GM21717 (cell line): ENCODE data around the gene STARD8.
"Not testable (repeated sequence)": the region's sequence is repeated elsewhere in the genome, so short reads cannot be mapped to it uniquely, and the experiment has no call there.

Experiments used
- ATAC-seq: cut with Tn5 transposase; IDR thresholded peaks from one replicate; pipeline ENCODE4 v1.9.1; 2021; ENCODE audit warnings: mild to moderate bottlenecking, moderate library complexity; ENCODE audit not compliant: unreplicated experiment

Gene STARD8

DNA sequence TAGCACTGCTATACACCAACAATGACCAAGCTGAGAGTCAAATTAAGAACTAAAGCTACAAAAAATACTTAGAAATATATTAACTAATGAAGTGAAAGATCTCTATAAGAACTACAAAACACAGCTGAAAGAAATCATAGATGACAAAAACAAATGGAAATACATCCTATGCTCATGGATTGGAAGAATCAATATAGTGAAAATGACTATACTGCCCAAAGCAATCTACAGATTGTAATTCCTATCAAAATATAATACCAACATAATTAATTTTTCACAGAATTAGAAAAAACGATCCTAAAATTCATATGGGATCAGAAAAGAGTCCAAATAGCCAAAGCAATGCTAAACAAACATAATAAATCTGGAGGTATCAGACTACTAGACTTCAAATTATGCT lies 87.8 kb downstream of the STARD8 start:
- ATAC-seq, result no peak

- ATAC-seq, result not testable (repeated sequence)
Measured at GRCh38 chrX:68741864-68742263, 94.4 kb downstream of the STARD8 start.

DNA sequence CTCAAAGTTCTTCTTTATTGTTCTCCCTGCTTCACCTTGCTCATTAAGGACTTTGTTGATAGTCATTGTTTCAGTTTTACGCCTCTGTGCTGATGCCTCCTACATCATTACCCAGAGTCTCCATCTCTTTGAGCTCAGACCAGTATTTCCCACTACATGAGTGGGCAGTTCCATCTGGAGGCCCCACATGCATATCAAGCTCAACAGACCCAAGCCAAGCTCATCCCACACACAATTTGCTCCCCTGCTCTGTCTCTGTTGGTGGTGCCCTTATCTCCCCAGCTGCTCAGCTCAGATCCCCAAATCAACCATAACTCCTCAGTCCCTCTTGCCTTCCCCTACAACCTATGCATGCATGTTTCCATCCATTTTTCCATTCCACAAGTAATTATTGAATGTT lies 96.3 kb downstream of the STARD8 start:
- ATAC-seq, result no peak

DNA sequence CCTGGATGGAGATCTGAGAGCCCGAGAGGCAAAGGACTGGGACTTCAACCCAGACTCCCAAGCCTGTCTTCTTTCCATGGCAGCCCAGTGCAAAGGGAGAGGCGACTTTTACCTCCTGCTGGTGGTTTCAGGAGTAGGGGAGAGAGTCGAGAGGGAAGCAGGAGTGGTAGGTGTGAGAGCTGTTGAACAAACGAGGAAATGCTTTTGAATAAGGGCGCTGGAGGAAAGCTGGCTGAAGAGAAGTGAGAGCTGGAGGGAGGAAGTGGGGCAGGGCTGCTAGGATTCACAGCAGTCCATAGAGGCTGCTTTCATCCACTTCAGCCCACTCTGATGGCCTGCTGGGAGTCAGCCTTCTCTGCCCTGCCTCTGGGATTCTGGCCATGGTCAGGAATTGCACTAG lies 99.5 kb downstream of the STARD8 start:
- no peak for ATAC-seq

GRCh38 chrX:68748030-68748429 lies 100.6 kb downstream of the STARD8 start:
- no peak for ATAC-seq

DNA sequence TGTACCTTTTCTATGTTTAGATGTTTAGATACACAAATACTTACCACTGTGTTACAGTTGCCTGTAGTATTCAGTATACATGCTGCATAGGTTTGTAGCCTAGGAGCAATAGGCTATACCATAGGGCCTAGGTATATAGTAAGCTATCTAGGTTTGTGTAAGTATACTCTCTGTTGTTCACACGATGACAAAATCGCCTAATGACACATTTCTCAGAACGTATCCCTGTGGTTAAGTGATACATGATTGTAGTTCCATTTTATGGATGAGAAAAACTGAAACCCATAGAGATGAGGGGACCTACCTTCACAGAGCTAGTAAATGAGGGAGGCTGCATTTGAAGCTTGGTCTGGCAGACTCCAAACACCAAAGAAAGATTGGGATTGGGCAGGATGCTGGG lies 102.0 kb downstream of the STARD8 start:
- ATAC-seq, result no peak

- ATAC-seq, result no peak
Measured at GRCh38 chrX:68750316-68750715, 102.8 kb downstream of the STARD8 start.

DNA sequence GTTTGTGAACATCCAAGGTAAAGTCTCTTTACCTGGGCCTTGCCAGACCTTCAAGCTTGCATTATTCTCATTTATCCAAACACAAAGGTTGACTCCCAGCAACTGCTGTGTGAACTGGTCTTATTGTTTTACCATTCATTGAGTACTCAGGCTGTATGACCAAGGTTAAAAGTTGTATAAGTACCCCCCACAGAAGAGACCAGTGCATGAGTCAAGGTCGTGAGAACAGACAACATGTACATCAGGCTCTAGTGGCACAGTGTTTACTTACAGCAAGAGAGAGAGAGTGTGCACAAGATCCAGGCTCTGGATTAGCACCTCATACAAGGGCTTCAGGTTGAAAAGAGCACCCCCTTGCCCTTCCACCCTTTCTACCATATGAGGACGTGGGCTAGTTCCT lies 103.9 kb downstream of the STARD8 start:
- no peak for ATAC-seq

DNA sequence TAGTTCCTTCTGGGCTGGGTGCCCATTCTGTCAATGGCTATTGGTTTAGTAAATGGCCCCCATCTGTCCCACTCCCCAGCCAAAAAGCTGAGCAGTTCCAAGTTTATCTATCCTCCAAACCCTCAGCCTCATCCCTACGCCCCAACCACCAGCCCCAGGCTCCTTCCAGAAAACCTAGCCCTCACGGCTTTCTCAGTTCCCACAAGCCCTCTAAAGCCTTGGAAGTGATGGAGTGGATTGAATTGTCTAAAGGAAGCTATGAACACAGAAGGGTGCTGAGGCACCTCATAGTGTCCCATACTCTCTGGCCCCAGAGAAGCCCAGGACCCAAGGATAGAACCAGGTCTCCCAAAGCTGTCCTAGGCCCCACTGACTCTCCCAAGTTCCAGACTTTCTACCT lies 105.8 kb downstream of the STARD8 start:
- no peak for ATAC-seq

DNA sequence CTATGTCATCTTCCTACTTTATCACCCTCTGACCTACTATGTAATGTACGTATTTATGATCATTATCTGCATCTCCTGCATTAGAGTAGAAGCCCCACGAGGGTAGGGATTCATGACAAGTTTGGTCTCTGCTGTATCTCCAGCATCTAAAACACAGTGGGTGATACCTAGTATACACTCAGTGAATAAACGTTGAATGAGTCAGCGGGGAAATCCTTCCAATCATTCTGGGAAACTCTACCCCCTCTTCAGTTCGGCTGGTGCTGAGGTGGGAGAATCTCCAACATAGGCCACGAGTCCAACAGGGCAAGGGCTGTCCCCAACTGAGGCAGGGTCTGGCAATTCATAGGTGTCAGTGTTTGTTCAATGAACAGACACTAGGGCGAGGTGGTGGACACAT lies 106.9 kb downstream of the STARD8 start:
- no peak for ATAC-seq

GRCh38 chrX:68755616-68756125 lies 108.2 kb downstream of the STARD8 start:
- no peak for ATAC-seq

- ATAC-seq, result no peak
Measured at GRCh38 chrX:68757331-68757730, 109.9 kb downstream of the STARD8 start.

DNA sequence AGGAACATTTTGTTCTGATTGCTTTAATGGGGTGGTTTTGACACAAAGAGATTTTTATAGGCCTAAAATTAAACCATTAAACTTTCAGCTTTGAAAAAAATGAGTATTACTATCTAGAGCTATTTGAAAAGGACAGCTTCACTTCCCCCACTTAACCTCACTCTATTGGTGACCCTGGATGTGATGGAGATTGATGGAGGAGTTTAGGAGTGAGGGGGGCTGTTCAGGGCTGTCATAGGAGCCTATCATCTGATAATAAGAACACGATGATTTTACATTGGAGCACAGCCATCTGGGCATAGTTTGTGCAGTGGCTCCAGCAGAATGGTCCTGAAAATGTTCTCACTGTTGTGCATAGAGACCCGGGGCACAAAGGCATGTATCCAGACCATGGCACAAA lies 110.3 kb downstream of the STARD8 start:
- ATAC-seq, result no peak

GRCh38 chrX:68758671-68759070 lies 111.2 kb downstream of the STARD8 start:
- no peak for ATAC-seq

DNA sequence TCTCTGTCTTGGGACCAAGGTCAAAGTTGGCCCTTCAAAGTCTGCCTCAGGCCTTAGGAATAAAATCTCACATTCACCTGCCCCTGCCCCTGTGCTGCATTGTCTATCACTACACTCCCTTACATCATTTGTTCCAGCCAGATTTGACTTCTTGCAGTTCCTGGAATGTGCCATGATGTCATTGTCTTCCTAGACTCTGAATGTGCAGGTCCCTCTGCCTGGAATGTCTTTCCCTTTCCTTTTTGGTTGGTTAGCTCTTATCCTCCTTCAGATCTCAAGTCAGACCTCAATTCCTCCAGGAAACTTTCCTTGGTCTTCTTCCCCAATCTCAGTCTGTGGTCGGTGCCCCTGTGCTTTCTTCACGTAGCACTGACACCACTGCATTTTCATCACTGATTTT lies 113.6 kb downstream of the STARD8 start:
- ATAC-seq, result no peak

DNA sequence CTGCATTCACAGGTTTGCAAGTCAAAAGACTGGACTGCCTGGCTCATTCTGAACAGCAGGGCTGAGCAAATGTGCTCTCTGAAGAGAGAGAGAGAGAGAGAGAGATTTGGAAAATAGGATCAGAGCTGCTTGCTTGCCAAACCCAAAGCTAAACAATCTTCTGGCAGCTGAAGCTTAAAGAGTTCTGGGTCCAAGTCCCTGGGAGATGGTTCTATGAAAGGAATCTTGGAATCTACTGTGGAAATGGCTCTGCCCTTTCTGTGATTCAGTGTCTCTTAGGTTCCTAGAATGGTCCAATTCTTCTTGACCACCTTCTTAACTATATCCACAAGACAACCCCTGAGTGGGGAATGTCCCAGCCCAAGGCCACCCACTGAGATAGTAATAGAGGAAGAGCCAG lies 115.3 kb downstream of the STARD8 start:
- ATAC-seq, result no peak

DNA sequence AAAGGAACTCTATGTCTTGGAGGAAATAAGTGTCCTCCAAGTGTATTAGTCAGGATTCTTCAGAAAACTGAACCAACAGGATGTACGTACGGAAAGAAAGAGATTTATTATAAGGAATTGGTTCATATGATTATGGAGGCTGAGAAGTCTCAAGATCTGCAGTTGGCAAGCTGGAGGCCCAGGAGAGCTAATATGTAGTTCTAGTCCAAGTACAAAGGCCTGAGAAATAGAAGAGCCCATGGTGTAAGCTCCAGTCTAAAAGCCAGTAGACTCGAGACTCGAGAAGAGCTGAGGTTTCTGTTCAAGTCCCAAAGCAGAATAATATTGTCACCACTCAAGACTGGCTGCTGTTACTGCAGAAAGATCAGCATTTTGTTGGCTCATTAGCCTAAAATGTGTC lies 116.0 kb downstream of the STARD8 start:
- ATAC-seq, result no peak
